ENCODE data around the gene USP24.

DNA sequence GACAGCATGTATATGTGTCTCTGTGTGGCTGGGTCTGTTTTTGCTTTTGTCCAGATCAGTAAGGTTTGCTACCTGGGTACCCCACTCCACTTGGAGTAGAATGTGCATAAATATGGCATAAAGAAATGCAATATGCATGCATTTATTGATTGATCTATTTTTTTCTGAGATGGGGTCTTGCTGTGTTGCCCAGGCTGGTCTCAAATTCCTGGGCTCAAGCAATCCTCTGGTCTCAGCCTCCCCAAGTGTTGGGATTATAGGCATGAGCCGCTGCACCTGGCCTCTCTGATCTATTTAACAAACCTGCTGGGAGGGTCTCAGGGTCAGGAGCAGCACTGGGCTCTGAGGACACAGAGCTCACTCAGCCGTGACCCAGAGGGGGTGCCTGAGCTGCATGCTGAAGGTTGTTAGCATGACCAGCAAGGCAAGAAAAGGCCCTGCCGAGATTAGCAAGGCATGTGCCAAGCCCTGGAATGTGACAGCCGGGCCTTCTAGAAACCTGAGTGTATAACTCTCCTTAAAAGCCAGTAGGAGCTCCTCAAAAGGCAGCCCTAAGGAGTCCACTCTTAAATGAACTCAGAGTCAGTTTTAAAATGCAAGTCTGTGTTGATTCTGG lies 153.3 kb downstream of the USP24 start:
- TF ChIP-seq, protein P1, sequence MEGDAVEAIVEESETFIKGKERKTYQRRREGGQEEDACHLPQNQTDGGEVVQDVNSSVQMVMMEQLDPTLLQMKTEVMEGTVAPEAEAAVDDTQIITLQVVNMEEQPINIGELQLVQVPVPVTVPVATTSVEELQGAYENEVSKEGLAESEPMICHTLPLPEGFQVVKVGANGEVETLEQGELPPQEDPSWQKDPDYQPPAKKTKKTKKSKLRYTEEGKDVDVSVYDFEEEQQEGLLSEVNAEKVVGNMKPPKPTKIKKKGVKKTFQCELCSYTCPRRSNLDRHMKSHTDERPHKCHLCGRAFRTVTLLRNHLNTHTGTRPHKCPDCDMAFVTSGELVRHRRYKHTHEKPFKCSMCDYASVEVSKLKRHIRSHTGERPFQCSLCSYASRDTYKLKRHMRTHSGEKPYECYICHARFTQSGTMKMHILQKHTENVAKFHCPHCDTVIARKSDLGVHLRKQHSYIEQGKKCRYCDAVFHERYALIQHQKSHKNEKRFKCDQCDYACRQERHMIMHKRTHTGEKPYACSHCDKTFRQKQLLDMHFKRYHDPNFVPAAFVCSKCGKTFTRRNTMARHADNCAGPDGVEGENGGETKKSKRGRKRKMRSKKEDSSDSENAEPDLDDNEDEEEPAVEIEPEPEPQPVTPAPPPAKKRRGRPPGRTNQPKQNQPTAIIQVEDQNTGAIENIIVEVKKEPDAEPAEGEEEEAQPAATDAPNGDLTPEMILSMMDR (conservative IDR thresholded peaks at IDR 0.05; ENCODE audit: low read depth, low read length), result no peak
- TF ChIP-seq EZH2 (IDR thresholded peaks at IDR 0.05; ENCODE audit: low read length, unreplicated experiment) (no peak), EZH2phosphoT487 (IDR thresholded peaks at IDR 0.05; ENCODE audit: borderline replicate concordance, low read length) (no peak)

Data from PC-3 (cell line).